Measurements from ENCODE around the gene TMEM163. TPM values are rescaled to one million over a fixed set of nuclear protein-coding genes. Genes with fewer than 3 reads are reported as not detected.

The TMEM163 gene
- total RNA-seq, 1 donor from 2014 or later, result 0.95 TPM

GRCh38 chr2:134412639-134412999, 306.2 kb downstream of the TMEM163 start:
- no peaks in the 10 kb centered on the region for H3K27me3 Mint-ChIP-seq (ENCODE audit: insufficient read depth, low read depth)
- H3K4me3 ChIP-seq, result no peak overlapping the region
- H2AFZ ChIP-seq (replicated peaks), result no peak overlapping the region
- H3K36me3 ChIP-seq, result no peaks in the 10 kb centered on the region
- peaks cover 16% of the 10 kb centered on the region for H3K4me1 Mint-ChIP-seq
- H3K4me3 Mint-ChIP-seq, result no peak overlapping the region
- peaks cover 9% of the 10 kb centered on the region for H3K4me1 ChIP-seq
- no peak overlapping the region for H3K4me2 ChIP-seq
- H3F3A ChIP-seq (ENCODE audit: low read depth), result no peaks in the 10 kb centered on the region
- TF ChIP-seq EZH2 (IDR thresholded peaks at IDR 0.05), result no peak
- TF ChIP-seq, protein P1, sequence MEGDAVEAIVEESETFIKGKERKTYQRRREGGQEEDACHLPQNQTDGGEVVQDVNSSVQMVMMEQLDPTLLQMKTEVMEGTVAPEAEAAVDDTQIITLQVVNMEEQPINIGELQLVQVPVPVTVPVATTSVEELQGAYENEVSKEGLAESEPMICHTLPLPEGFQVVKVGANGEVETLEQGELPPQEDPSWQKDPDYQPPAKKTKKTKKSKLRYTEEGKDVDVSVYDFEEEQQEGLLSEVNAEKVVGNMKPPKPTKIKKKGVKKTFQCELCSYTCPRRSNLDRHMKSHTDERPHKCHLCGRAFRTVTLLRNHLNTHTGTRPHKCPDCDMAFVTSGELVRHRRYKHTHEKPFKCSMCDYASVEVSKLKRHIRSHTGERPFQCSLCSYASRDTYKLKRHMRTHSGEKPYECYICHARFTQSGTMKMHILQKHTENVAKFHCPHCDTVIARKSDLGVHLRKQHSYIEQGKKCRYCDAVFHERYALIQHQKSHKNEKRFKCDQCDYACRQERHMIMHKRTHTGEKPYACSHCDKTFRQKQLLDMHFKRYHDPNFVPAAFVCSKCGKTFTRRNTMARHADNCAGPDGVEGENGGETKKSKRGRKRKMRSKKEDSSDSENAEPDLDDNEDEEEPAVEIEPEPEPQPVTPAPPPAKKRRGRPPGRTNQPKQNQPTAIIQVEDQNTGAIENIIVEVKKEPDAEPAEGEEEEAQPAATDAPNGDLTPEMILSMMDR (IDR thresholded peaks at IDR 0.05), result no peak
- TF ChIP-seq EZH2phosphoT487 (IDR thresholded peaks at IDR 0.05), result no peak
- H4K20me1 ChIP-seq (ENCODE audit: low read depth), result no peaks in the 10 kb centered on the region
- H3K9ac ChIP-seq, result no peak overlapping the region
- no peak for DNase-seq (ENCODE audit: low spot score)
- no peaks in the 10 kb centered on the region for H3K27me3 ChIP-seq
- H3K36me3 Mint-ChIP-seq, result no peaks in the 10 kb centered on the region
- no peaks in the 10 kb centered on the region for H3K79me2 ChIP-seq (ENCODE audit: low read depth)
- no peak overlapping the region for H3K27ac Mint-ChIP-seq
- no peak overlapping the region for H3K27ac ChIP-seq
- H3K9me3 Mint-ChIP-seq, result no peaks in the 10 kb centered on the region
- no peaks in the 10 kb centered on the region for H3K9me3 ChIP-seq (ENCODE audit: low read depth)

DNA sequence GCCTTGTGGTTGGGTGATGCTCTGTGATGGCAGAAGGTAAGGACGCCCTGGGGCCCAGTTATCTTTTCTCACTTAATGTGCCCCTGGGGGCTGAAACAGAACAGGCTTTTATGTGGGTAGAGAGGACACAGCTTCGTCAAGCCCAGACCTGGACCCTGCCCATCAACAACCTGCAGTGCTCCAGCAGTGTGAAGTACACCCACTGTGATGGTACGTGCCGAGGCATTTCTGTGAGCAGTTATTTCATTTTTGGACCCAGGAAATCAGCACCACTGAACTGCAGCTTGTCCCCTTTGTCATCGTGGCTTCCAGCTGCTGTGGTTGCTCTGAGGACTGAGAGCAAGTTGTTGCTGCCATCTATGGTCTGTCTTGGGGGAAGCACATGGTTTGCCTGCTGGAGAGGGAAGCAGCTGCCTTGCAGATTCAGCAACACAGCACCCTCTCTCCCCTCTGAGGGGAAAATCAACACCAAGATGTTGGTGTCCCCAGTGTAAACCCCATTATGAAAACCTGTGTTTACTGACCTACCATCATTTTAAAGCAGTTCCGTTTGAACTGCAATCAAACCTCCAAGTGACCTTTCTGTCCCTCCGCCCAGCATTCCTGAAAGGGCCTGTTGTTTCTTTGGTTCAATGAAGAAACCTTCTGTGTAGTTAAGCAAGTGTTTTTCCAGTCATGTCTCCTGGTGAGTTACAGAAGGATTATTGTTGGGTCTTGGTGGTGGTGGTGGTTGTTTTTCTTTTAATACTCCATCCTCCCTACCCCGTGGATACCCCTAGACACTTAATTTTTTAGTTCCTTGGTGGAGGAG, 306.8 kb downstream of the TMEM163 start:
- Histone ChIP-seq H2AFZ (replicated peaks) (peak overlapping the region; percentile 75), H3K4me3 (no peak overlapping the region), H3F3A (ENCODE audit: low read depth) (no peaks in the 10 kb centered on the region), H3K36me3 (no peaks in the 10 kb centered on the region), H3K27ac (no peak overlapping the region), H3K9ac (no peak overlapping the region), H3K4me1 (peaks cover 9% of the 10 kb centered on the region), H3K79me2 (ENCODE audit: low read depth) (no peaks in the 10 kb centered on the region), H3K4me2 (peak overlapping the region; percentile 40), H3K27me3 (no peaks in the 10 kb centered on the region), H3K9me3 (ENCODE audit: low read depth) (no peaks in the 10 kb centered on the region), H4K20me1 (ENCODE audit: low read depth) (no peaks in the 10 kb centered on the region)
- peaks cover 16% of the 10 kb centered on the region for H3K4me1 Mint-ChIP-seq
- peak overlapping the region; percentile 28 for H3K27ac Mint-ChIP-seq
- H3K36me3 Mint-ChIP-seq, result peaks cover under 1% of the 10 kb centered on the region
- DNase-seq (ENCODE audit: low spot score), result peak; percentile 83
- no peak overlapping the region for H3K4me3 Mint-ChIP-seq
- H3K27me3 Mint-ChIP-seq (ENCODE audit: insufficient read depth, low read depth), result peaks cover 2% of the 10 kb centered on the region
- H3K9me3 Mint-ChIP-seq, result no peaks in the 10 kb centered on the region
- no peak for TF ChIP-seq EZH2 (IDR thresholded peaks at IDR 0.05)
- TF ChIP-seq, protein P1 (IDR thresholded peaks at IDR 0.05), result peak; percentile 75

DNA sequence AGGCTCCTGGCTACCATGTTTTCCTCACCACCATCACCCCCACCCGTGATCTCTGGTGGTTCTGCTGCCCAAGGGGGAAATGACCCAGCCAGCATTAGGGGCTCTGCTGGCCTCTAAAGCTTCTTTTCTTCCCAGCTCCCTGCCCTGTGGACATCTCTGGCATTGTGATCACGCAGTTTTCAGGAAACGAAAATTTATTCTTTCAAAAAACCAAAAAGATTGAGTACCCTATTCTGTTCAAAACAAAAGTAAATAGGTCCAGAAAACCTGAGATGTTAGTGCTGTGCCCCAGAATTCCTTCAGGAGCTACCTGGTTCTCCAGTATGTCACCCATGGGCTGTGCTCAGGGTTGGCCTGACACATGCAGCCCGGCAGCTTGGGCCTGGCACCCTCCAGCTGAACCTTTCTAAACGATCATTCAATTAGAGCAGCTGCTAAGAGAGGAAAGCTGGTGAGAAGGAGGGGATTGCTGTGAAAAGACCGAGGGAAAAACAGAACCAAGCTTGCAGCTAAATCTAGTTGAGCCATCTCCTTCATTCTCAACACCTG, 307.4 kb downstream of the TMEM163 start:
- Histone ChIP-seq H3K79me2 (ENCODE audit: low read depth) (no peaks in the 10 kb centered on the region), H3K9ac (no peak overlapping the region), H3K4me1 (peaks cover 9% of the 10 kb centered on the region), H3K4me2 (peak overlapping the region; percentile 40), H4K20me1 (ENCODE audit: low read depth) (no peaks in the 10 kb centered on the region), H3K36me3 (no peaks in the 10 kb centered on the region), H3F3A (ENCODE audit: low read depth) (no peaks in the 10 kb centered on the region), H2AFZ (replicated peaks) (peak overlapping the region; percentile 75), H3K27me3 (no peaks in the 10 kb centered on the region), H3K27ac (no peak overlapping the region), H3K9me3 (ENCODE audit: low read depth) (no peaks in the 10 kb centered on the region), H3K4me3 (no peak overlapping the region)
- DNase-seq (ENCODE audit: low spot score), result peak; percentile 9
- no peak overlapping the region for H3K4me3 Mint-ChIP-seq
- no peak overlapping the region for H3K27ac Mint-ChIP-seq
- peaks cover 16% of the 10 kb centered on the region for H3K4me1 Mint-ChIP-seq
- TF ChIP-seq, protein P1 (IDR thresholded peaks at IDR 0.05), result no peak
- TF ChIP-seq EZH2 (IDR thresholded peaks at IDR 0.05) (no peak), EZH2phosphoT487 (IDR thresholded peaks at IDR 0.05) (no peak)
- peaks cover 2% of the 10 kb centered on the region for H3K36me3 Mint-ChIP-seq
- H3K27me3 Mint-ChIP-seq (ENCODE audit: insufficient read depth, low read depth), result peaks cover 2% of the 10 kb centered on the region
- no peaks in the 10 kb centered on the region for H3K9me3 Mint-ChIP-seq

Data from neural progenitor cell (in vitro differentiated cells).